HTR-8/SVneo (cell line): ENCODE data around the gene CTDSPL.
A peak's percentile ranks its signal among the peaks of the same experiment; 100 is the strongest.

ENCODE experiments used
- DNase-seq: peaks from one replicate; pipeline ENCODE4 v3.0.0; 2011; ENCODE audit warnings: low spot score, mixed read lengths; ENCODE audit not compliant: insufficient read length
- FAIRE-seq: peaks from 2 replicates; lab custom pipeline; 2011; peaks lifted over from hg19 to GRCh38; lab: Jason Lieb, UNC

The CTDSPL gene

DNA sequence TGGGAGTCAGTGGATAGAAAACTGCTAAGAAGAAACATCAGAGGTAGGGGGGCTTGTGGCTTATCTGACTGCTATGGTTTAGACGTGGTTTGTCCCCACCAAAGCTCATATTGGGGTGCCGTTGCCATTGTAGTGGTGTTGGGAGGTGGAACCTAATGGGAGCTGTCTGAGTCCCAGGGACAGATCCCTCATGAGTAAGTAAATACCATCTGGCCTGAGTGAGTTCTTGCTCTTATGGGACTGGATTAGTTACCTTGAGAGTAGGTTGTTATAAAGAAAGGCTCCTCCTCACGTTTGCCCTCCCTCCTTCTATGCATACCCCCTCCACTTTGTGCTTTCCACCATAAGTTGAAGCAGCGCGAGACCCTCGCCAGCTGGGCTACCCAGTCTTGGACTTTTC, 75.5 kb downstream of the CTDSPL start:
- FAIRE-seq: no peak
- no peak for DNase-seq

DNA sequence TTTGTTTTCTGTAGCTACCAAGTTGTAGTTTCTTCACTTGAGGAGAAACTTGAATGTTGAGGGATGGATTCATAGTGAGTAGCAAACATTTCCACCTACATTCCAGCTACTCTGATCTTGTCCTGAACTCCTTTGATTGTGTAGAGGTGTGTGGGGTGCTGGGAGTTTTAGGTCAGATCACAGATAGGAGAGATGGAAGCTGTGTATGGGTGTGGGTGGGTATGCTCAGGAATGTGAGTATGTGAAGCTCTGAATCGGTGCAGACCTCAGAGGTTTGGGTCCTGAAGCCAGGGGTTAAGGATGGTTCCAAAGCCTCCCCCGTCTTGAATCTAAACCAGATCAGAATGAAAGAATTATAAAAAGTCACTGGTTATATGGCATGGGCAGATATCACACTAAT, 76.3 kb downstream of the CTDSPL start:
- DNase-seq (no peak), FAIRE-seq (no peak)

DNA sequence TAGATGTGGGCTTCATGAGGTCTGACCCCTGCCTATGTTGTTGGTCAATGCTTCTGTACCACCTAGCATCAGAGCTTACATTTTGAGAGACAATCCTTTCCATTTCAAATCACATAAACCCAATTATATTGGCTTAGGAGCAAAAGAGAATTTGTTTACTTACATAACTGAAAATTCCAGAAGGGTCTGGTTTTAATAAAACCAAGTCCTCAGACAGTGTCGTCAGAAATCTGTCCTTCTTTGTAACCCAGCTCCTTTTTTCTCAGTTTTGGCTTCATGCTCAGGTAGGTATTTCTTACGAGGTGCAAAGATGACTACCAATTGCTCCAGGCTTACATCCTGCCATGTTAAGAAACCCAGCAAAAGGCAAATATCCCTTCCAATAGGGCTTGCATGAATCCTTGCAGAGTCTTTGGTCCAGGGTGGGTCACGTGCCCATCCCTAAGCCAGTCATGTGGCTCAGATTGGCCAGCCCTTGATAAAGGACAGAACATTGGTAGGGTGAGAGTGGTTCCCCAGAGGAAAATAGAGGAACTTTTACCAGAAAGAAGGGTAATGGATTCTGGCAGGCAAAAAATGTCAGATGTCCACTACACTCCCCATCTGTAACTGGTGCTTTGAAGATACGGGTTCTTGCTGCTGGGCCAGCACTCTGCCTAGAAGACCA, 78.7 kb downstream of the CTDSPL start:
- DNase-seq (no peak), FAIRE-seq (no peak)

DNA sequence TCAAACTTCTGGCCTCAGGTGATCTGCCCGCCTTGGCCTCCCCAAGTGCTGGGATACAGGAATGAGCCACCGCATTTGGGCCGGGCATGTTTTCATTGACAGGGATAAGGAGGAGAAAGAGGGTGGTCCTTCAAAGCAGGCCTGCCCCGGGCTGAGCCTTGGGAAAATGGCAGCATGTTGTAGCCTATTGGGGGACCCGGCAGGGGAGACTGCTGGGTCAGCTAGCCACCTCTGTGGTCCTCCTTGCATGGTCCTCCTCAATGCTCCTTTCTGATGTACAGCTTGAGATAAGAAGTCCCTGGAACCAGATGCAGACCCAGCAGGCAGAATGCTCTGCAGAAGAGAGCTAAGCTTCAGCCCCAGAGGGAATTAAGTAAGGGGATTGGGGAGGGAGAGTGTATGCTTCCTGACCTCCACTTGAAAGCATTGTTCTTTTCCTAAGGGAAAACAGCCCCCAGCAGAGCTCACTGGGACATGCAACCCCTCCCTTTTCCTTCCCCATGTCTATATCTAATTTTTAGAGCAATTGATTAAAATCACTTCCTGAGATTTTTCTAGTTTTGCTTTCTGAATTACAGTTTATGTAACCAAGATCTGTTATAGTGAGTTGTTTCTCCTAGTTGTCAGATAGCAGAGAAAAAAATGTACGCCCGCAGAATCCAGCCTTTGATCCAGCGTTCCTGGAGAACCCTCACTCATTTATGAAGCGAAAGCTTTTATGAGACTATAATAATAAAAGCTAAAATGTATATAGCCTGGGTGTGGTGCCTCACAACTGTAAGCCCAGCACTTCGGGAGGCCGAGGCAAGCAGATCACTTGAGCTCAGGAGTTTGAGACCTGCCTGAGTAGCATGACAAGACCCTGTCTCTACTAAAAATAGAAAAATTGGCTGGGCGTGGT, 80.2 kb downstream of the CTDSPL start:
- DNase-seq: no peak
- FAIRE-seq: no peak

DNA sequence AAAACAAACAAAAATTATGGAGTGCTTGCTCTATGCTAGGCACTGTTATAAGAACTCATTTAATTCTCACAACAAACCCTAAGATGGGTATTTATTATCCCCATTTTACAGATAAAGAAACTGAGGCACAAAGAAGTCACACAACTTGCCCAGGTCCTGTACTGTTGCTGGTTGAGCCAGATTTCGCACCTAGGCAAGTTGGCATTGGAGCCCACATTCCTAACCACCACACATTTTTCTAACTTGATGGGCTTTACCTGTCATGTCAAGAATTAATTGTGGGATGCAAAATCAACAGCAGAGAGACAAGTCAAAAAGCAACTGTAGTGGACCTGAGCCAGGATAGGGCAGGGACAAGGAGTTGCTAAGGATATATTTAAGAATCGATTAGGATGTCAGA, 81.0 kb downstream of the CTDSPL start:
- no peak for DNase-seq
- FAIRE-seq: no peak

DNA sequence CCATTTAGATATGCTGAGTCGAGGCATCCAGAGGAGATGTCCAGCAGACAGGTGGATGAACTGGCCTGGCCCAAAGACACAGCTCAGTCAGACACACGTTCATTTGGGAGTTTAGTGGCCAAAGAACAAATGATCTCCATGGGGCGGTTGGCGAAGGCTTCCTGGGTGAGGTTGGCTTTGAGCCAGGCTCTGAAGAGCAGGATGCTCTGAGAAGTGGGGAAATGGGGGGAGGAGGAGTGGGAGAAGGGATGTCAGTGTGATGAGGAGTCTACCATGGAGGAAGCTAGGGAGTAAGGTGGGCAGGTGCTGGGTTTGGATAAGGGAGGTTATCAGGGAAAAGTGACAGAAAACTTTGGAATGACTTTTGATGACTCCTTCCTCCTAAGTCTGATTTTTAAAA, 81.4 kb downstream of the CTDSPL start:
- DNase-seq (no peak), FAIRE-seq (no peak)

DNA sequence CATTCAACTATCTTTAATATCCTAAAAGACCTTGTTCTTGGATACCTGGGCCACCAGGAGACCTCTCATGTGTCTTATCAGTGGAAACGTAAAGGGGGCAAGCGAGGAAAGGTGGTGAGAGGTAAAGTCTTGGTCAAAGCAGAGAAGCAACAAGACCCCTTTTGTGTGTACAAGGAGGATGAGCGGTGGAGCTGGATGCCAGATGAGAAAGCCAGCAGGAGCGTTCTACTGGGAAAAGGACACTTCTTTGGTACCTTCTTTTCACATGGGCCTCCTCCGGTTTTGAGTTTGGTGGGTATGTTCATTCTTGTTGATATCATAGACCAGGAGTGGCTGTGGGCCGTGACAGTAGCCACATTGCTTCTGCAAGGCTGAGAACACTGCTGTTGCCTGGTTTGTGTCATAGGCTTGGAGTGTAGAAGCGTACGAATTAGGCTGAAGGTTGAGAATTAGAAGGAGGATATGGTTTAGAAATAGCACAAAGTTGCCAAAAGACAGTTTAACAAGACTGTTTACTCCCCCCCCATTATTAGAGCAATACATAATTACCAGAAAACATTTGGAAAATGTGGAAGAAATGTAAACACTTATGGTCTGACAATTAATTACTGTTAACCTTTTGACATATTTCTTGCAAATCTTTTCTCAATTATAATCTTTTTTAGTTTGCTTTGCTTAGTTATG, 82.1 kb downstream of the CTDSPL start:
- FAIRE-seq: no peak

DNA sequence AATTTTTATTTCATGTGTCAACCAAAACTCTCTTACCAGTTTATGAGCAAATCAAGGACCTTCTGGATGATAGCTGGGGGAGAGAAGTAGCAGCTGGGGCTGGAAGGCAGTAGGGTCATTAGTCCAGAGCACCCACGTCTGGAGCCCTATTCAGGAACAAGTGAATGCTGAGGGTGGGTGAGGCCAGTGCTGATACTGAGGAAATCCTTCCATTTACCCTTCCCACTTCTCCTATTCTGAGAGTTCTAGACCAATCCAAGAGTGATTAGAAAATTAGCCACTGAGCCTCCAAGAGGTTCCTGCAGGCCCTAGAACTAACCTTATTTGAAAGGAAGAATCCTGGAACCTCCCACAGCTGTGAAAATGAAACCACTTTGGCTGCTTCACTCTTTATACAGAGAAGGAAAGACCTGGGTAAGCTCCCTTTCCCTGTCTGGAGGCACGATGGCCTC, 82.7 kb downstream of the CTDSPL start:
- FAIRE-seq: no peak
- no peak for DNase-seq

More for the DNA sequence above, 82.1 kb downstream of the CTDSPL start:
- DNase-seq: no peak

DNA sequence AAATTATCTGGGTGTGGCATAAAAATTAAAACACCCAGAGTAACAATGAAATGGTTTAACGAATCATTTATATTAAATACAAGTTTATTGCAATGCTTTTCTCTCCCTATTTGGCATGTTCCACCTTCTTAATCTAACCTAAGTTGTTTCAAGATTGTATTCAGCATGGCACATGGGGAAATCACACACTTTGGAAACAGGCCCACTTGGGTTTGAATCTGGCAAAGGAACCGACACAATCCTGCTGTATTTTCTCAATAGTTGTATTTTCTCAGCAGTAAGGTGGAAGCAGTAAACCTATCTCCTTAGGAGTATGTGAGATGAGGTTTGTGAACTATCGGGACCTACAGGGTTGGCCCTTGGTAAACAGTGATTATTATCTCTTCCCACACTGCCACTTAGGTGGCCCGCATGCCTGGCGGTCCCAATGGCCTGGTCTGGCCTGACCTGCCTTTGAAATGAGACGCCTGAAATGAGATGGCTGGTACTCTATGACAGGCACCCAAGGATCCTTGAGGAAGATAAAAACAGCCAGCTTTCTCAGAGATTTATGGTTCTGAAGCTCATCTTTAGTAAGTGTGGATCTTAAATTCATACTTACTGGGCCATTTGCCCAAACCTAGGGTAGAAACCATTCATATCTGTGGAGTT, 83.6 kb downstream of the CTDSPL start:
- FAIRE-seq (no peak), DNase-seq (no peak)

DNA sequence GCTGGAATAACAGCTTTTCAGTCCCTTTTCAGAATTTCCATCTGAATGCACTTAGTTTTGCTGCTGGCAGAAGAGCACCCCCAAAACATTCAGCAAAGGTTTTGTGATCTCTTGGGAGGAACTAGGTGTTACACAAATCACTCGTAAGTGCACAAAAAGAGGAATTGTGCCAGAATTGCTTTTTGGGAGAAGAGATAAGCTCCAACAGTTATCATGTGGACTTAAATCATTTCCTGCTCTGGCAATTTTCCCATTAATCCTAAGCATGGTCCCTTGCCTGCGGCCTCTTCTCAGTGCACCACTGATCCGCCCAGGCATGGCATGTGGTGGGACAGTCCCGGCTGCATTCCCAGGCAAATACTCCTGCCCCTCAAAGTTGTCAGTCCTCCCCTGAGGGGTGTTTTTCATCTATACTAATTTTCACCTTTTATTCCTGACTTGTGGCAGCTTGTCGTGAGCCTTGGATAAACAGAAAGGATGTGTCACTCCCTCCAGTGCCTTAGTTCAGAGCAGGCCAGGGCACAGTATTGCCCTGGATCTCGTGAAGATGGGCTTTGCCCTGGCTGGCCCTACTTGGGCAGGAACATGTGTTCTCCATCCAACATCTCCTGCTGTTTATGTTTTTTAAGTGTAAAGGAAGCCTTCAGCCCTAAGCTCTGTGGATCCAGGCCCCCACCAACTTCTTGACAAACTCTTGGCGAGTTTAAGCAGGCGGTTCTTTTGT, 84.3 kb downstream of the CTDSPL start:
- FAIRE-seq: peak; percentile 62
- DNase-seq: peak; percentile 61

DNA sequence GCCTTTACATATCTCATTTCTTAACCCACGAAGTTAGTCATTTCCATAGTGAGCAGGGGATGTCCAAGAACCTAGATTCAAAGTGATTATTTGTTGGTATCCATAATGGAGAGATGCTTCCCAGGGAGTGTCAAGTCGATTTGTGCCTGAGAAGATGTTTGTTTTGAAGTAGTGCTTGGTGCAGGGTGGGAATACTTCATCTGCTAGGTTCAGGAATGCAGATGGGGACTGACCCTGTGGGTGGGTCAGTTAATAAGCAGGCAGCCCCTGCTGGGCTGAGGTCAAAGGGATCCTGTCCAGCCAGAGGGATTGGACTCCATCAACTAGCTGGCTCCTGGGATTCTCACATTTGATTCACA, 84.8 kb downstream of the CTDSPL start:
- FAIRE-seq (no peak), DNase-seq (no peak)

DNA sequence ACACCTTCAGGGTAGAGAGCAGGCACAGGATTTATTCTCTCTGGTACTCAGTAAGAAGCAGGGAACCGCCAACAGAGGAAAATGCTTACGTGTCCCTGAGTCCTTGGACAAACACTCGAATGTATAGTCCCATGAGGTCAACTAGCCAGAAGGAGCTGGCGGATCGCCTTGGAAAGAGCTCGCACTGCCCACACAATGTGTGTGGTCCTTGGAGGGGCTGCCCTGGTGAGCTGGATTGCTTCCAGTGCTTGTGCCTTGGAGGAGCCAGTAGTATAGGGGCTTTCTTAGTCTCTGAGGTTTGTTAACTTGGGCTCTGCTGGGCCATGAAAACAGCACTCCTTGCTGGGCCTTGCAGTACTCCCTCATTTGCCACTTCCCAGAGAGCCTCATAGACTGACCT, 88.2 kb downstream of the CTDSPL start:
- DNase-seq (no peak), FAIRE-seq (no peak)

DNA sequence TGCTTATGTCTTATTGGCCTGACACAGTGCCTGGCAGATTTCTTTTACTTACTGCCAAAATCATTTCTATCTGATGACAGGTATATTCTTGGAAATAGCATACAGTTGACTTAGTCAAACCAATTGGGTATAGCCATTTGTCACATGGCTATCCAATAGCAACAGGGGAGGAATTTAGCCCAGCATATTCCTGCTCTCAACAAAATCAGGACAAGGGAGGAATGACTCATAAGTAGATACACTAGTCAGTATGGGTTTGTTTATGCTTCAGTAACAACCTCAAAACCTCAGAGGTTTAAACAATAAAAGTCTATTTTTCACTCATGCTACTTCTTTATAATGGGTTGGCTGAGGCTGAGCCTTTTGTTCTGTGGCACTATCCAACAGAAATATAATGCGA, 90.9 kb downstream of the CTDSPL start:
- DNase-seq (no peak), FAIRE-seq (no peak)

DNA sequence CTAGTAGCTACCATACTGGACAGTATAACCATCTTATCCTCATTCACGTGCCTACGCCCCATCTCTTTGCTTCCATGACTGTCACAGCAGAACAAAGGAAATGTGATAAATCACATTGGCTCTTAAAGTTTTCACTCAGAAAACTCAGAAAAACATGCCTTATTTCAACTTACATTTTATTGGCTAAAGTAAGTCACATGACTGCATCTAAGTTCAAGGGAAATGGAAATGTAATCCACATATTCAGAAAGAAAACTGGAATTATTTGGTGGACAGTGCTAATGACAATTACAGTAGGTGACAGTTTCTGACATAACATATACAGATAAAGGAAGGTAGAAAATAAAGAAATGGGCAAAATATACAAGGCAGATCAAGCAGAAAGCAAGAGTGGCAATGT, 91.5 kb downstream of the CTDSPL start:
- DNase-seq: no peak
- FAIRE-seq: no peak

DNA sequence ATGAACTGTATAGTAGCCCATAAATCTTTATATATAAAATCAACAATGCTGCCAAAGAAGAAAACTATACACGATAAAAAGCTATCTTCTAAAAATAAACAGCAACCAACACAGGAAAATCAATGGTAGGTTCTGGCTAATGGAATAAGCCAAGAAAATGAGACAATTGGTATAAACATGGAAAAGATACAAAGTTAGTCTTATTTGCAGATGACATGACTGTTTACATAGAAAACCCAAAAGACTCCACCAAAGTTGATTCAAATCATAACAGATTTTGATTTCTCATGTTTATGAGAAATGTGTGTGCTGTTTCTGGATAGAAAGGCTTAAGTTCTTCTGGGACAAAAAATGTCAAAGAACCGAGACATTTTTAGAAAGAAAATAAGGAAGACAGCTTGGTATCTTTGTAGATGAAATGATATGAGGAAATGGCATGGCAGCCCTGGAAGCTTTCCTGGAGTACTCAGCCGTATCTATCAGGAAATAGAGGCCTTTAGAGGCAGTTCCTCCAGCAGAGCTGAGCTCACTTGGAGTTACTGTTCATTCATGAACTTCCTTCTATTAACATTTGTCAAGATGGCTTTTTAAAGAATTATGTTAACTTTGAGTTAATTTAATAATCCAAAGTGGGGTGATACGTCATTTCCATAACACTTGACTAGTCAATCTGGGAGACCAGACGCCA, 92.2 kb downstream of the CTDSPL start:
- FAIRE-seq (no peak), DNase-seq (no peak)

DNA sequence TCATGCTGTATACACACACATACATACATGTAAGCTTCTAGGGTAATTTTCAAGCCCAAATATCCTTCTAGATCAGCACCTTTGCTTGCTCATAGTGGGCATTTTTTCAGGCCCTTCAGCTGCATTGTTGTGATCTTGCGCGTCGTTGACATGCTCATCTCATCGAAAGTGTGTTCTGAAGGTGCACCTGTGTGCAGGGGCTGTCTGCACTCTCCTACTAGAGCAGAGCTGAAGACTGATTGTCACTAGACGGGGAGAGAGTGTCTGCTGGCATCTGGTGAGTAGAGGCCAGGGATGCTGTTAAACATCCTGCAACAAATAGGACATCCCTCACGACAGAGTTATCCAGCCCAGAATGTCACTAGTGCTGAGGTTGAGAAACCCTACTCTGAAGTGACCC, 93.2 kb downstream of the CTDSPL start:
- DNase-seq (no peak), FAIRE-seq (no peak)

DNA sequence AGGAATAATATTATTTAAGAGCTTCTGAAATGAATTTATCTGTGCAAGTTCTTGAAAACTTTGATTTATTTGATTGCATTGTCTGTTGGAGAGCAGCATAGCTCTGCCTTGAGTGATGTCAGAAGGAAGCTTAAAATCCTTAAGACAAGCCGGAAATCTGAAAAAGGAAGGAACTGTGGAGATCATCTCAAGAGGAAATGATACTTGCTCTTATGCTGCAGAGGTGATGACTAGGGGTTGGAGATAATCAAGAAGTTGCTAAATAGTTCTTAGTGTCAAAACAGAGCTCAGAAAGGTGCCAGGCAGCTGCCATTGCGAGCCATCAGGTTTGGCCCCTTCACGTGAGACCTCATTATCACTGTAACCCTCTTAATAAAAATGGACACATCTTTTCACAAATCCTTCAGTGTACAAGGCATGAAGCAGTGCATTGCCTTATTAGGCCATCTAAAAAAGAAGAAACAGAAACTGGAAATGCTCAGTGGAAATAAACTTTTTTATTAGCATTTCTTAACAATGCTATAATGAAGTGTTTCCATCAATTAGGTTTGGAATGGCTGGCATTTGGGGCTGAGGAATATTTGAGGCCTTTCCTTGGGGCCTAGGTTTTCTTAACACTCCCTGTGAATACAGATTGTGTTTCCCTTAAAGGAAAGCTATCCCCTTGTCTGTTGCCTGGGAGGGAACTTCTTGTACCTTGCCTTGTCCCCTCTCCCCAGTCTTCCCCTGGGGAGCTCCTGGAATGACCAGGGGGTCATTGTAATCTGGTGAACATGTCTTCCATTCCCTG, 94.4 kb downstream of the CTDSPL start:
- DNase-seq: no peak
- FAIRE-seq: no peak

DNA sequence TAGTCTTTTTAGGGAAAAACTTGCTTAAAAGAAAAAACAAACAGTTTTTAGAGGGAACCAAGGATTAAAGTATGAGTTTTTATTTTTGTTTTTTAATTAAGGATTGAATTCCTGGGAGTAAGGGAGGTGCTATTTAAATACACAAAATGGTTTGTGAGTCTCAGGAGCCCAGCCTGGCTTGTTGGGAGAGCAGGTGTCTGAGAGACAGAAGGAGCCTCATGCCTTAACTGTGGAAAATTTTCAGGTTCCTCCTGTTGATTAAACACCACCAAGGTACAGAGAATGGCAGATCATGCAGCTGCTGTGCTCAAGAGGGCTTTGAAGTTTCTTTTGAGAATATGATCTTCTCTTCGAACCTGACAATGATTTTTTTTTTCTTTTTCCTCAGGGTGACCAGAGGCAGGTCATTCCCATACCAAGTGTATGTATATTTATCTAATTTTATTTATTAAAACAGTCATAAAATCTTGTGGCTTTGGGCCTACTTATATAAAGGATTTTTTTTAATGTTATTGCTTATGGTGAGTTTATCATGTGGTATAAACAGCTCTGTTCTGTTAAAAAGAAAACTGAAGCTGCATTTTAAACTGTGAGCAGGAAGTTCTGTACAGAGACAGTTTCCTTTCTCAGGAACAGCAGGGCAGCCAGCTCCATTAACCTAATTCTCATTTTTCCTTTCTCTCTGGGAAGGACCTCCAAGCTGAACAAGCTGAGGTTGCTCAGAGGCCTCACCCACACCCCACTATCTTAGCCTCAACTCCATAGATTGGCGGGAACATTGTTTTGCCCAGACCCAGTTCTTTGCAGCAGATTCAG, 95.3 kb downstream of the CTDSPL start:
- FAIRE-seq (no peak), DNase-seq (no peak)
